Measurements from ENCODE around the gene CDH20. TPM values are rescaled to one million over a fixed set of nuclear protein-coding genes. Genes with fewer than 3 reads are reported as not detected.

Gene CDH20
- total RNA-seq, 4 donors from 2014 or later: 0.14 TPM; not detected in 3

DNA sequence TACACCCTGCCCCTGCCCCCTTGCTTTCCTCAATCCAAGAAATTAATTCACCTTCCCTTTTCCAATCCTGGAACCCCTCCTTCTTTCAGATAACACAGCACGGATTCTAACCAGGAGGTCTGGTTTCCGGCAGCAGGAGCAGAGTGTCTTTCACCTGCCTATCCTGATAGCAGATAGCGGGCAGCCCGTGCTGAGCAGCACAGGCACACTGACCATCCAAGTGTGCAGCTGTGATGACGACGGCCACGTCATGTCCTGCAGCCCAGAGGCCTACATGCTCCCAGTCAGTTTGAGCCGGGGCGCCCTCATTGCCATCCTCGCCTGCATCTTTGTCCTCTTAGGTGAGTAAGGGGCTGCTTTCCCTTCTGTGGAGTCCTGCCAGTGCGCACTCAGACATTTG, 216.7 kb downstream of the CDH20 start:
- in situ Hi-C loops (cut with MboI; ENCODE audit: low pct_ligation_motif_present in 1 of 4, low pct_unique_long_range_greater_than_20kb in 1 of 4, low sequenced_read_pairs in 3 of 4): loop anchor here in 1 of 4 donors (10.0 kb wide), 1 partner anchor 585 kb away; no protein-coding TSS in a partner anchor
- WGBS, 2 donors (ENCODE audit: low coverage in 1 of 2): 92% methylated on average over 11 of the region's 11 CpGs; no CpG with 5 or more reads in 1 of the 2 donors
- TF ChIP-seq POLR2A (IDR thresholded peaks at IDR 0.05) (no peak), POLR2AphosphoS5 (IDR thresholded peaks at IDR 0.05) (no peak), EP300 (IDR thresholded peaks at IDR 0.05; ENCODE audit: low read depth) (no peak)
- TF ChIP-seq, protein P1, sequence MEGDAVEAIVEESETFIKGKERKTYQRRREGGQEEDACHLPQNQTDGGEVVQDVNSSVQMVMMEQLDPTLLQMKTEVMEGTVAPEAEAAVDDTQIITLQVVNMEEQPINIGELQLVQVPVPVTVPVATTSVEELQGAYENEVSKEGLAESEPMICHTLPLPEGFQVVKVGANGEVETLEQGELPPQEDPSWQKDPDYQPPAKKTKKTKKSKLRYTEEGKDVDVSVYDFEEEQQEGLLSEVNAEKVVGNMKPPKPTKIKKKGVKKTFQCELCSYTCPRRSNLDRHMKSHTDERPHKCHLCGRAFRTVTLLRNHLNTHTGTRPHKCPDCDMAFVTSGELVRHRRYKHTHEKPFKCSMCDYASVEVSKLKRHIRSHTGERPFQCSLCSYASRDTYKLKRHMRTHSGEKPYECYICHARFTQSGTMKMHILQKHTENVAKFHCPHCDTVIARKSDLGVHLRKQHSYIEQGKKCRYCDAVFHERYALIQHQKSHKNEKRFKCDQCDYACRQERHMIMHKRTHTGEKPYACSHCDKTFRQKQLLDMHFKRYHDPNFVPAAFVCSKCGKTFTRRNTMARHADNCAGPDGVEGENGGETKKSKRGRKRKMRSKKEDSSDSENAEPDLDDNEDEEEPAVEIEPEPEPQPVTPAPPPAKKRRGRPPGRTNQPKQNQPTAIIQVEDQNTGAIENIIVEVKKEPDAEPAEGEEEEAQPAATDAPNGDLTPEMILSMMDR (IDR thresholded peaks at IDR 0.05): no peak
- H3K4me1 ChIP-seq: peaks cover 0 to 14% (median 4%) of the 10 kb centered on the region in 4 donors
- no peak for DNase-seq
- H3K27ac ChIP-seq: no peak overlapping the region
- no peaks in the 10 kb centered on the region for H3K27me3 ChIP-seq
- no peaks in the 10 kb centered on the region for H3K9me3 ChIP-seq
- intact Hi-C loops (cut with DNase I; ENCODE audit: low total_unique reads): no loop called here
- H3K36me3 ChIP-seq: no peaks in the 10 kb centered on the region
- no peak overlapping the region for H3K4me3 ChIP-seq

DNA sequence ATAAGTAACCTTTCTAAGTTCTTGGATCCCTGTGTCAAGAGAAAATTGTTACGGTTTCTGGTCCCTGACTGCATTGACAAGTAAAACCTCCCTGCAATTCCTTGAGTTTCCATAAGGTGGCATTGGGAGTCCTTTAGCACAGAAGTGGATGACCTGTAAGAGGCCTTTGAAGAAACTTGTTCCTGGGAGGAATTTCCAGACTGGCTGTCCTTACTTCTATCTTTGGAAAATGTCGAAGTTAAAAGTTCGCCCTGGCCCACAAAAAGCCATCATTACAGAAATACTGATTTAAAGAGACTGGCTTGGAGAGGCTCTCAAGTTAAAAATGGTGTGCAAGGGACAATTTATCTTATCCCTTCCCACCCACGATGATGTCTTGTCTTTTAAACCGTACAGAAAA, 218.4 kb downstream of the CDH20 start:
- in situ Hi-C loops (cut with MboI; ENCODE audit: low pct_ligation_motif_present in 1 of 4, low pct_unique_long_range_greater_than_20kb in 1 of 4, low sequenced_read_pairs in 3 of 4): loop anchor here in 1 of 4 donors (10.0 kb wide), 1 partner anchor 583 kb away; no protein-coding TSS in a partner anchor
- Histone ChIP-seq H3K27ac (no peak overlapping the region), H3K9me3 (no peaks in the 10 kb centered on the region), H3K27me3 (no peaks in the 10 kb centered on the region), H3K36me3 (no peaks in the 10 kb centered on the region), H3K4me1 (no peaks in the 10 kb centered on the region), H3K4me3 (no peak overlapping the region)
- TF ChIP-seq, protein P1 (IDR thresholded peaks at IDR 0.05): peak; percentile 72 to 88 (median 80)
- no peak for TF ChIP-seq POLR2A (IDR thresholded peaks at IDR 0.05)
- TF ChIP-seq EP300 (IDR thresholded peaks at IDR 0.05; ENCODE audit: low read depth): no peak
- TF ChIP-seq POLR2AphosphoS5 (IDR thresholded peaks at IDR 0.05): no peak
- 16 to 17% methylated on average over 5 of the region's 5 CpGs for WGBS, 2 donors (ENCODE audit: low coverage in 1 of 2)
- DNase-seq: peak; percentile 20
- intact Hi-C loops (cut with DNase I; ENCODE audit: low total_unique reads): no loop called here

DNA sequence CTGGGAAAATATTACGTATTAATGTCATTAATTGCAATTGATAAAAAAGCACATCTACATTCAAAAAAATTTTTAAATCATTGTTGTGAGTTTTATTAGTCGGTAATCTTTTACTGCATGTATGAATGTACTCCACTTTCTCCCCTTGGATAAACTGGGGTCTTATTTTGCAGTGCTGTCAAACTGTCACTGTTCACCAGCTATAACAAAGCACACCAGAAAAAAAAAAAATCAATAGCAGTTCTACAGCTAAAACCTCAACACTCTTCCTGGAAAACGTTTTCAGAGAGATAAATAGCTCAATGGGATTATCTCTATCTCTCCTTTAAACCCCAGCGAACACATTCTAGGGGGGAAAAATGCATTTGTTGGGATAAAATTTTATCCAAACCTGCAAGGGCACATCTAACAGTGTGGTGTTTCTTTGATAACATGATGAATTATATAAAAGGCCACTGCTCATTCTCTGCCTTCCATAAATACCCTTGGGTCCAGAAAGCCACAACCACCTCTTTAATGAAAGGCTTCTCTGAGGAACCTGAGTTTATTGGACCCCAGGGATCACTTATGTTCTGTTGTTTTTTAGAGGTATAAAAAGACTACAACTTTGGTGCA, 219.9 kb downstream of the CDH20 start:
- 79 to 84% methylated on average over 4 of the region's 4 CpGs for WGBS, 2 donors (ENCODE audit: low coverage in 1 of 2)
- intact Hi-C loops (cut with DNase I; ENCODE audit: low total_unique reads) (no loop called here), in situ Hi-C loops (cut with MboI; ENCODE audit: low pct_ligation_motif_present in 1 of 4, low pct_unique_long_range_greater_than_20kb in 1 of 4, low sequenced_read_pairs in 3 of 4) (loop anchor here in 1 of 4 donors (10.0 kb wide), 1 partner anchor 582 kb away; no protein-coding TSS in a partner anchor)
- Histone ChIP-seq H3K27me3 (no peaks in the 10 kb centered on the region), H3K4me1 (no peaks in the 10 kb centered on the region), H3K36me3 (no peaks in the 10 kb centered on the region), H3K27ac (no peak overlapping the region), H3K4me3 (no peak overlapping the region), H3K9me3 (no peaks in the 10 kb centered on the region)
- no peak for DNase-seq
- TF ChIP-seq EP300 (IDR thresholded peaks at IDR 0.05; ENCODE audit: low read depth): no peak
- TF ChIP-seq, protein P1 (IDR thresholded peaks at IDR 0.05): no peak
- no peak for TF ChIP-seq POLR2A (IDR thresholded peaks at IDR 0.05)
- TF ChIP-seq POLR2AphosphoS5 (IDR thresholded peaks at IDR 0.05): no peak

DNA sequence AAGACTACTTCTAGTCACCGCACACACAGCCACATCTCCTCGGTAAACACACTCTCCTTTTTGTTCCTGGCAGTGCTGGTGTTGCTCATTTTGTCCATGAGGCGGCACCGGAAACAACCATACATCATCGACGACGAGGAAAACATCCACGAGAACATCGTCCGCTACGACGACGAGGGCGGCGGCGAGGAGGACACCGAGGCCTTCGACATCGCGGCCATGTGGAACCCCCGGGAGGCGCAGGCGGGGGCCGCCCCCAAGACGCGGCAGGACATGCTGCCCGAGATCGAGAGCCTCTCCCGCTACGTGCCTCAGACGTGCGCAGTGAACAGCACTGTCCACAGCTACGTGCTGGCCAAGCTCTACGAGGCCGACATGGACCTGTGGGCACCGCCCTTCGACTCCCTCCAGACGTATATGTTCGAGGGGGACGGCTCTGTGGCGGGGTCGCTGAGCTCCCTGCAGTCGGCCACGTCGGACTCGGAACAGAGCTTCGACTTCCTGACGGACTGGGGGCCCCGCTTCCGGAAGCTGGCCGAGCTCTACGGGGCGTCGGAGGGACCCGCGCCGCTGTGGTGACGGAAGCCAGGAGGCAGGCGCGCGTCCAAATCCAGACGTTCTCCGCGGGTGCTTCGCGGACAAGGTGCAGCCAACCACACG, 221.0 kb downstream of the CDH20 start:
- Histone ChIP-seq H3K4me3 (no peak overlapping the region), H3K4me1 (no peaks in the 10 kb centered on the region), H3K9me3 (no peaks in the 10 kb centered on the region), H3K36me3 (no peaks in the 10 kb centered on the region), H3K27me3 (no peaks in the 10 kb centered on the region), H3K27ac (no peak overlapping the region)
- DNase-seq: no peak
- intact Hi-C loops (cut with DNase I; ENCODE audit: low total_unique reads): no loop called here
- TF ChIP-seq EP300 (IDR thresholded peaks at IDR 0.05; ENCODE audit: low read depth) (no peak), POLR2A (IDR thresholded peaks at IDR 0.05) (no peak), POLR2AphosphoS5 (IDR thresholded peaks at IDR 0.05) (no peak)
- TF ChIP-seq, protein P1 (IDR thresholded peaks at IDR 0.05): no peak
- in situ Hi-C loops (cut with MboI; ENCODE audit: low pct_ligation_motif_present in 1 of 4, low pct_unique_long_range_greater_than_20kb in 1 of 4, low sequenced_read_pairs in 3 of 4): loop anchor here in 1 of 4 donors (10.0 kb wide), 1 partner anchor 581 kb away; no protein-coding TSS in a partner anchor
- WGBS, 2 donors (ENCODE audit: low coverage in 1 of 2): 86 to 92% methylated on average over 27 to 67 of the region's 67 CpGs

Data from transverse colon (tissue), 4 donors.